Stomach (tissue), 4 donors: ENCODE results near the gene ZNF524.

Experiments used
- CTCF ChIP-seq, 7 experiments: fragments of 450-650 bp in 4 of 7; fragments of 200-600 bp in 3 of 7; sonication (generic) in 3 of 7; IDR thresholded peaks; one replicate each; pipeline ENCODE4 v1.5.1; 2016 to 2019; ENCODE audit warnings: antibody characterized with exemption in 7 of 7, control low read depth in 2 of 7, mild to moderate bottlenecking in 1 of 7
- POLR2A ChIP-seq, 4 donors: fragments of 450-650 bp; IDR thresholded peaks; one replicate each; pipeline ENCODE4 v1.6.1; 2016; ENCODE audit warnings: antibody characterized with exemption in 4 of 4, control low read depth in 2 of 4, mild to moderate bottlenecking in 1 of 4, moderate library complexity in 1 of 4

DNA sequence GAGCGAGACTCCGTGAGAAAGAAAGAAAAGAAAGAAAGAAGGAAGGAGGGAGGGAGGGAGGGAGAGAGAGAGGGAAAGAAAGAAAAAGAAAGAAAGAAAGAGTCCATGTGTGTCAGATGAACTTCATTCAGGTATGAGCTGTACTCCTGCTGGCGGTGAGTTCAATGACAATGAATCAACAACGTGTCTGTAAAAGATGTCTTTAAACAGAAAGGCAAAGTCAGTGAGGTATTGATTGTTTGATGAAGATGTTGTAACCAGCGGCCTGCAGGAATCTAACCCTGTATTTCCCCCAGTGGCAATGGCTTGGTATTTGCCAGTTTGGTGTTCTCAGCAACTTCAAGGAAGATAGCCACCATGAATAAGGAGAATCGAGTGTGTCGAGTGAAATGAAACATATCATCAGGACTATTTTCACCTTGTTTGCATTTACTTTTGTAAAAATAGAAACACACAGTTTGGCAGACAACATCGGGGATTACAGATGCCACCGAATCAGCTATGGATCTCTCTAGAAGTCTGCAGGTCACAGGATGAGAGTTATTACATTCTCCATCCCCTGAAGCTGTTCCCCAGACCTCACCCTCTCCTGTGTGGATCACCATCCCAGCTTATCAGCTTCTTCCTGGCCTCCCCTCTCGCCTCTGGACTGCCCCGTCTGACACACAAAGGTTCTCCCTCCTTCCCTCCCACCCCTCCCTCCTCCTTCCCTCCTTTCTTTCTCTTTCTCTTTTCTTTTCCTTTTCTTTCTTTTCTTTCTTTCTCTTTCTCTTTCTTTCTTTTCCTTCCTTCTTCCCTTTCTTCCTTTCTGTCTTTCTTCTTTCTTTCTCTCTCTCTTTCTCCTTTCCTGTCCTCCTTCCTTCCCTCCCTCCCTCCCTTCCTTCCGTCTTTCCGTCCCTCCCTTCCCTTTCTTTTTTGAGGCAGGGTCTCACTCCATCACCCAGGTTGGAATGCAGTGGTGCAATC is 46.6 kb upstream of the ZNF524 start:
- TF ChIP-seq CTCF (IDR thresholded peaks at IDR 0.05) = no peak
- no peak for TF ChIP-seq POLR2A (IDR thresholded peaks at IDR 0.05)
